ENCODE results near the gene YDJC. TPM values are rescaled to one million over a fixed set of nuclear protein-coding genes. Genes with fewer than 3 reads are reported as not detected.

The YDJC gene
- total and polyA plus RNA-seq, 9 of the 15 experiments (the other 6 are each of a cell fraction or from before 2014, with no cell fraction given): 13.5 to 871 (median 164) TPM

GRCh38 chr22:21611210-21611977 lies 18.4 kb downstream of the YDJC start (continued):
- no peak for TF ChIP-seq MGA (IDR thresholded peaks at IDR 0.05)
- TF ChIP-seq TEAD1 (CRISPR knock-in tag; IDR thresholded peaks at IDR 0.05): no peak
- no peak for TF ChIP-seq ZNF354B (CRISPR knock-in tag; IDR thresholded peaks at IDR 0.05)
- TF ChIP-seq NFE2 (IDR thresholded peaks at IDR 0.05; ENCODE audit: low read depth): no peak
- no peak for TF ChIP-seq GATAD2A (IDR thresholded peaks at IDR 0.05)
- no peak for TF ChIP-seq ZNF609 (CRISPR knock-in tag; IDR thresholded peaks at IDR 0.05; ENCODE audit: borderline replicate concordance)
- no peak for TF ChIP-seq UBTF (IDR thresholded peaks at IDR 0.05; ENCODE audit: borderline replicate concordance in 1 of 2, low read depth in 2 of 2, low read length in 2 of 2)

All from K562 (cell line).